HEK293 (cell line): Measurements from ENCODE around the gene AMBRA1.

Experiments
- HOXC10 ChIP-seq: sonication (generic); formaldehyde crosslinking; IDR thresholded peaks from 2 replicates; pipeline ENCODE4 v1.8.1; 2023; ENCODE audit warnings: mild to moderate bottlenecking, missing genetic modification reagents
- KLF8 ChIP-seq: fragments of 450-650 bp; formaldehyde crosslinking; IDR thresholded peaks from 2 replicates; pipeline ENCODE4 v1.5.1; 2016; ENCODE audit warnings: missing biosample characterization, missing genetic modification characterization
- SP2 ChIP-seq: fragments of 450-650 bp; formaldehyde crosslinking; IDR thresholded peaks from 2 replicates; pipeline ENCODE4 v1.5.1; 2016; ENCODE audit warnings: missing biosample characterization, missing genetic modification characterization
- ZBTB1 ChIP-seq: fragments of 450-650 bp; formaldehyde crosslinking; IDR thresholded peaks from 2 replicates; pipeline ENCODE4 v1.5.1; 2016; ENCODE audit warnings: missing biosample characterization, missing genetic modification characterization
- ZBTB20 ChIP-seq: fragments of 450-650 bp; formaldehyde crosslinking; IDR thresholded peaks from 2 replicates; pipeline ENCODE4 v1.5.1; 2016; ENCODE audit warnings: missing biosample characterization, missing genetic modification characterization
- ZFP3 ChIP-seq: fragments of 450-650 bp; formaldehyde crosslinking; IDR thresholded peaks from 2 replicates; pipeline ENCODE4 v1.5.1; 2016; ENCODE audit warnings: low read depth, missing biosample characterization, missing genetic modification characterization
- ZNF2 ChIP-seq: fragments of 450-650 bp; formaldehyde crosslinking; IDR thresholded peaks from 2 replicates; pipeline ENCODE4 v1.5.1; 2016; ENCODE audit warnings: missing biosample characterization, missing genetic modification characterization
- ZNF280C ChIP-seq: fragments of 450-650 bp; formaldehyde crosslinking; IDR thresholded peaks from 2 replicates; pipeline ENCODE4 v1.5.1; 2016; ENCODE audit warnings: missing biosample characterization, missing genetic modification characterization
- ZNF394 ChIP-seq: fragments of 450-650 bp; formaldehyde crosslinking; IDR thresholded peaks from 2 replicates; pipeline ENCODE4 v1.5.1; 2016; ENCODE audit warnings: missing biosample characterization, missing genetic modification characterization, mild to moderate bottlenecking, moderate library complexity, borderline replicate concordance
- ZNF473 ChIP-seq: fragments of 450-650 bp; formaldehyde crosslinking; IDR thresholded peaks from 2 replicates; pipeline ENCODE4 v1.5.1; 2017; ENCODE audit warnings: missing biosample characterization, missing genetic modification characterization
- ZNF518A ChIP-seq: fragments of 450-650 bp; formaldehyde crosslinking; conservative IDR thresholded peaks from 2 replicates; pipeline ENCODE4 v1.5.1; 2016; ENCODE audit warnings: low read depth, missing biosample characterization, missing genetic modification characterization
- ZNF549 ChIP-seq: fragments of 450-650 bp; IDR thresholded peaks from 2 replicates; pipeline ENCODE4 v1.5.1; 2018; ENCODE audit warnings: missing biosample characterization, missing genetic modification characterization, mild to moderate bottlenecking, inconsistent platforms, moderate library complexity
- ZNF621 ChIP-seq: fragments of 450-650 bp; formaldehyde crosslinking; IDR thresholded peaks from 2 replicates; pipeline ENCODE4 v1.5.1; 2017; ENCODE audit warnings: missing biosample characterization, missing genetic modification characterization
- ZNF830 ChIP-seq: fragments of 450-650 bp; IDR thresholded peaks from 2 replicates; pipeline ENCODE4 v1.5.0; 2018; ENCODE audit warnings: missing biosample characterization, missing genetic modification characterization, low read depth, mild to moderate bottlenecking, moderate library complexity
- ZSCAN4 ChIP-seq: fragments of 450-650 bp; formaldehyde crosslinking; IDR thresholded peaks from 2 replicates; pipeline ENCODE4 v1.5.1; 2017; ENCODE audit warnings: missing biosample characterization, missing genetic modification characterization
- TF ChIP-seq, protein P1 (sequence below): fragments of 450-650 bp; formaldehyde crosslinking; IDR thresholded peaks from 2 replicates; pipeline ENCODE4 v1.5.1; 2016; ENCODE audit warnings: missing biosample characterization, missing genetic modification characterization, borderline replicate concordance

The AMBRA1 gene

GRCh38 chr11:46520971-46521745 lies 72.7 kb downstream of the AMBRA1 start (continued):
- TF ChIP-seq, protein P1, sequence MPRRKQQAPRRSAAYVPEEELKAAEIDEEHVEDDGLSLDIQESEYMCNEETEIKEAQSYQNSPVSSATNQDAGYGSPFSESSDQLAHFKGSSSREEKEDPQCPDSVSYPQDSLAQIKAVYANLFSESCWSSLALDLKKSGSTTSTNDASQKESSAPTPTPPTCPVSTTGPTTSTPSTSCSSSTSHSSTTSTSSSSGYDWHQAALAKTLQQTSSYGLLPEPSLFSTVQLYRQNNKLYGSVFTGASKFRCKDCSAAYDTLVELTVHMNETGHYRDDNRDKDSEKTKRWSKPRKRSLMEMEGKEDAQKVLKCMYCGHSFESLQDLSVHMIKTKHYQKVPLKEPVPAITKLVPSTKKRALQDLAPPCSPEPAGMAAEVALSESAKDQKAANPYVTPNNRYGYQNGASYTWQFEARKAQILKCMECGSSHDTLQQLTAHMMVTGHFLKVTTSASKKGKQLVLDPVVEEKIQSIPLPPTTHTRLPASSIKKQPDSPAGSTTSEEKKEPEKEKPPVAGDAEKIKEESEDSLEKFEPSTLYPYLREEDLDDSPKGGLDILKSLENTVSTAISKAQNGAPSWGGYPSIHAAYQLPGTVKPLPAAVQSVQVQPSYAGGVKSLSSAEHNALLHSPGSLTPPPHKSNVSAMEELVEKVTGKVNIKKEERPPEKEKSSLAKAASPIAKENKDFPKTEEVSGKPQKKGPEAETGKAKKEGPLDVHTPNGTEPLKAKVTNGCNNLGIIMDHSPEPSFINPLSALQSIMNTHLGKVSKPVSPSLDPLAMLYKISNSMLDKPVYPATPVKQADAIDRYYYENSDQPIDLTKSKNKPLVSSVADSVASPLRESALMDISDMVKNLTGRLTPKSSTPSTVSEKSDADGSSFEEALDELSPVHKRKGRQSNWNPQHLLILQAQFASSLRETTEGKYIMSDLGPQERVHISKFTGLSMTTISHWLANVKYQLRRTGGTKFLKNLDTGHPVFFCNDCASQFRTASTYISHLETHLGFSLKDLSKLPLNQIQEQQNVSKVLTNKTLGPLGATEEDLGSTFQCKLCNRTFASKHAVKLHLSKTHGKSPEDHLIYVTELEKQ (tag by site-specific recombination), result no peak
- TF ChIP-seq ZNF621 (no peak), ZNF518A (tag by site-specific recombination) (no peak), ZNF280C (no peak), ZBTB1 (tag by site-specific recombination) (no peak), ZBTB20 (tag by site-specific recombination) (no peak), ZNF394 (tag by site-specific recombination) (no peak), ZSCAN4 (tag by site-specific recombination) (no peak), ZNF549 (tag by site-specific recombination) (no peak), ZNF830 (tag by site-specific recombination) (no peak), ZNF473 (tag by site-specific recombination) (no peak), KLF8 (0 out of 2 replicates have a peak, but pooled peaks have one; percentile 25), ZNF2 (tag by site-specific recombination) (peak; percentile 99), SP2 (tag by site-specific recombination) (no peak), HOXC10 (CRISPR knock-in tag) (no peak), ZFP3 (tag by site-specific recombination) (no peak)
